ENCODE results near the gene GPNMB. TPM values are rescaled to one million over a fixed set of nuclear protein-coding genes. Genes with fewer than 3 reads are reported as not detected.

GPNMB gene
- total and polyA plus RNA-seq, 4 donors: 2.6 to 10.5 (median 4.9) TPM

DNA sequence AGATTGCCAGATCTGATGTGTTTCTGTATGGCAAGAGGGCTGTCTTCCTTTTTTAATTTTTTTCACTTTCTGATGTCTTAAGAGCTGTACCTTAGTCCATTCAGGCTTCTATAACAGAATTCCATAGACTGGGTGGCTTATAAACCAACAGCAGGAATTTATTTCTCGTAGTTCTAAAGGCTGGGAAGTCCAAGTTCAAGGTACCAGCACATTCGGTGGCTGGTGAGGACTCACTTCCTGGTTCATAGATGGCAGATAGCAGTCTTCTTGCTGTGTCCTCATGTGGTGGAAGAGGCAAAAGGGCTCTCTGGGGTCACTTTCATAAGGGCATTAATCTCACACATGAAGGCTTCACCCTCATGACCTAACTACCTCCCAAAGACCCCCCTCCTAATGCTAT, 20.8 kb downstream of the GPNMB start:
- Histone ChIP-seq H3K36me3 (ENCODE audit: control insufficient read depth in 4 of 4, insufficient read depth in 3 of 4, low read depth in 1 of 4, low read length in 3 of 4) (no peaks in the 10 kb centered on the region), H3K4me3 (ENCODE audit: low read depth in 1 of 3, low read length in 3 of 3) (no peak overlapping the region), H3K9me3 (ENCODE audit: control insufficient read depth in 4 of 4, low read length in 3 of 4) (no peaks in the 10 kb centered on the region), H3K27ac (ENCODE audit: low read depth in 1 of 2, low read length in 2 of 2) (no peak overlapping the region), H3K9ac (ENCODE audit: low read depth in 1 of 2, low read length in 2 of 2) (no peak overlapping the region), H3K4me1 (ENCODE audit: control insufficient read depth in 4 of 4, insufficient read depth in 4 of 4, low read length in 3 of 4) (no peaks in the 10 kb centered on the region), H3K27me3 (ENCODE audit: control insufficient read depth in 4 of 4, insufficient read depth in 4 of 4, low read length in 3 of 4) (peaks cover 0 to 2% (median 0%) of the 10 kb centered on the region in 4 donors)
- WGBS: 96% methylated on average over 2 of the region's 2 CpGs
- TF ChIP-seq HNF4A (conservative IDR thresholded peaks at IDR 0.05): no peak
- no peak for TF ChIP-seq RXRA (IDR thresholded peaks at IDR 0.05)
- no peak for TF ChIP-seq SP1 (IDR thresholded peaks at IDR 0.05)
- no peak for TF ChIP-seq RAD21 (IDR thresholded peaks at IDR 0.05)
- TF ChIP-seq, protein P1, sequence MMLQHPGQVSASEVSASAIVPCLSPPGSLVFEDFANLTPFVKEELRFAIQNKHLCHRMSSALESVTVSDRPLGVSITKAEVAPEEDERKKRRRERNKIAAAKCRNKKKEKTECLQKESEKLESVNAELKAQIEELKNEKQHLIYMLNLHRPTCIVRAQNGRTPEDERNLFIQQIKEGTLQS (IDR thresholded peaks at IDR 0.05): no peak
- TF ChIP-seq, protein P2, sequence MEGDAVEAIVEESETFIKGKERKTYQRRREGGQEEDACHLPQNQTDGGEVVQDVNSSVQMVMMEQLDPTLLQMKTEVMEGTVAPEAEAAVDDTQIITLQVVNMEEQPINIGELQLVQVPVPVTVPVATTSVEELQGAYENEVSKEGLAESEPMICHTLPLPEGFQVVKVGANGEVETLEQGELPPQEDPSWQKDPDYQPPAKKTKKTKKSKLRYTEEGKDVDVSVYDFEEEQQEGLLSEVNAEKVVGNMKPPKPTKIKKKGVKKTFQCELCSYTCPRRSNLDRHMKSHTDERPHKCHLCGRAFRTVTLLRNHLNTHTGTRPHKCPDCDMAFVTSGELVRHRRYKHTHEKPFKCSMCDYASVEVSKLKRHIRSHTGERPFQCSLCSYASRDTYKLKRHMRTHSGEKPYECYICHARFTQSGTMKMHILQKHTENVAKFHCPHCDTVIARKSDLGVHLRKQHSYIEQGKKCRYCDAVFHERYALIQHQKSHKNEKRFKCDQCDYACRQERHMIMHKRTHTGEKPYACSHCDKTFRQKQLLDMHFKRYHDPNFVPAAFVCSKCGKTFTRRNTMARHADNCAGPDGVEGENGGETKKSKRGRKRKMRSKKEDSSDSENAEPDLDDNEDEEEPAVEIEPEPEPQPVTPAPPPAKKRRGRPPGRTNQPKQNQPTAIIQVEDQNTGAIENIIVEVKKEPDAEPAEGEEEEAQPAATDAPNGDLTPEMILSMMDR (IDR thresholded peaks at IDR 0.05; ENCODE audit: low read depth, low read length, missing input control): no peak
- no peak for TF ChIP-seq TAF1 (conservative IDR thresholded peaks at IDR 0.05)
- no peak for DNase-seq (ENCODE audit: low spot score)

GRCh38 chr7:23268167-23268566, 21.6 kb downstream of the GPNMB start:
- peaks cover 0 to 2% (median 0%) of the 10 kb centered on the region in 4 donors for H3K27me3 ChIP-seq (ENCODE audit: control insufficient read depth in 4 of 4, insufficient read depth in 4 of 4, low read length in 3 of 4)
- no peak overlapping the region for H3K4me3 ChIP-seq (ENCODE audit: low read depth in 1 of 3, low read length in 3 of 3)
- no peak overlapping the region for H3K9ac ChIP-seq (ENCODE audit: low read depth in 1 of 2, low read length in 2 of 2)
- no peaks in the 10 kb centered on the region for H3K9me3 ChIP-seq (ENCODE audit: control insufficient read depth in 4 of 4, low read length in 3 of 4)
- WGBS: 97% methylated on average over 2 of the region's 2 CpGs
- no peak overlapping the region for H3K27ac ChIP-seq (ENCODE audit: low read depth in 1 of 2, low read length in 2 of 2)
- peaks cover 0 to under 1% (median 0%) of the 10 kb centered on the region in 4 donors for H3K4me1 ChIP-seq (ENCODE audit: control insufficient read depth in 4 of 4, insufficient read depth in 4 of 4, low read length in 3 of 4)
- TF ChIP-seq JUND (IDR thresholded peaks at IDR 0.05) (no peak), RXRA (IDR thresholded peaks at IDR 0.05) (no peak), FOXA2 (IDR thresholded peaks at IDR 0.05) (no peak), MAX (IDR thresholded peaks at IDR 0.05) (no peak), GABPA (IDR thresholded peaks at IDR 0.05 in 1 of 2, conservative IDR thresholded peaks at IDR 0.05 in 1 of 2) (no peak), EGR1 (IDR thresholded peaks at IDR 0.05; ENCODE audit: low read depth in 2 of 2) (no peak)
- TF ChIP-seq, protein P1 (IDR thresholded peaks at IDR 0.05): no peak
- H3K36me3 ChIP-seq (ENCODE audit: control insufficient read depth in 4 of 4, insufficient read depth in 3 of 4, low read depth in 1 of 4, low read length in 3 of 4): no peaks in the 10 kb centered on the region
- DNase-seq (ENCODE audit: low spot score): no peak

DNA sequence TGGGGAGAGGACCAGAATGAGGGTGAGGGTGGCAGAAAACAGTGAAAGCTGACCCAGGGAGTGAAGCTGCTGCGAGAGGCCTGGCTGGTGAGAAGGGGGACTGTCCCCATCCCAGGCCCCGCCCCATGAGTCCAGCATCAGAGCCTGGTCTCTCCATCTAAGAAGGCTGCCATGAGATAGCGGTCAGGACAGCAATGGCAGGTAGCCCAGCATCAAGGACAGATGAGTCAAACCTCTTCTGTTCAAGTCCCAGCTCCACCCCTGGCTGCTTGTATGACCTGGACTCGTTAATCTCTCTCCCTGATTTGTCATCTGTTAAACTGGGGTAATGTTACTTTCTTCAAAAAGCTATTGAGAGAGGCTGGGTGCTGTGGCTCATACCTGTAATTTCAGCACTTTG, 22.2 kb downstream of the GPNMB start:
- no peak overlapping the region for H3K27ac ChIP-seq (ENCODE audit: low read depth in 1 of 2, low read length in 2 of 2)
- H3K36me3 ChIP-seq (ENCODE audit: control insufficient read depth in 4 of 4, insufficient read depth in 3 of 4, low read depth in 1 of 4, low read length in 3 of 4): no peaks in the 10 kb centered on the region
- 91% methylated on average over 4 of the region's 4 CpGs for whole genome bisulfite sequencing
- H3K27me3 ChIP-seq (ENCODE audit: control insufficient read depth in 4 of 4, insufficient read depth in 4 of 4, low read length in 3 of 4): peaks cover 0 to 2% (median 0%) of the 10 kb centered on the region in 4 donors
- no peaks in the 10 kb centered on the region for H3K9me3 ChIP-seq (ENCODE audit: control insufficient read depth in 4 of 4, low read length in 3 of 4)
- no peak overlapping the region for H3K9ac ChIP-seq (ENCODE audit: low read depth in 1 of 2, low read length in 2 of 2)
- H3K4me3 ChIP-seq (ENCODE audit: low read depth in 1 of 3, low read length in 3 of 3): no peak overlapping the region
- DNase-seq (ENCODE audit: low spot score): no peak
- peaks cover 0 to 3% (median 2%) of the 10 kb centered on the region in 4 donors for H3K4me1 ChIP-seq (ENCODE audit: control insufficient read depth in 4 of 4, insufficient read depth in 4 of 4, low read length in 3 of 4)
- TF ChIP-seq FOXA2 (IDR thresholded peaks at IDR 0.05) (no peak), ZBTB33 (IDR thresholded peaks at IDR 0.05) (no peak), YY1 (IDR thresholded peaks at IDR 0.05) (no peak), SP1 (IDR thresholded peaks at IDR 0.05) (no peak), NR2F2 (IDR thresholded peaks at IDR 0.05) (no peak), HNF4A (conservative IDR thresholded peaks at IDR 0.05) (no peak), EGR1 (IDR thresholded peaks at IDR 0.05; ENCODE audit: low read depth in 2 of 2) (no peak), JUND (IDR thresholded peaks at IDR 0.05) (no peak), FOXA1 (IDR thresholded peaks at IDR 0.05) (no peak), REST (IDR thresholded peaks at IDR 0.05) (no peak), RAD21 (IDR thresholded peaks at IDR 0.05) (no peak)
- TF ChIP-seq, protein P1 (IDR thresholded peaks at IDR 0.05): no peak

Data from liver (tissue), 9 donors.